Measurements from ENCODE around the gene MPZL3.

Gene MPZL3

GRCh38 chr11:118206391-118207031 lies 45.7 kb downstream of the MPZL3 start:
- no peak for TF ChIP-seq ZFX (IDR thresholded peaks at IDR 0.05)
- H3K27ac ChIP-seq: no peak overlapping the region

- TF ChIP-seq ZFX (IDR thresholded peaks at IDR 0.05): no peak
- no peak for TF ChIP-seq CTCF (conservative IDR thresholded peaks at IDR 0.05)
- no peak overlapping the region for H3K27ac ChIP-seq
These were observed 46.4 kb downstream of the MPZL3 start for GRCh38 chr11:118205606-118206378.

GRCh38 chr11:118202599-118203422 lies 49.4 kb downstream of the MPZL3 start:
- TF ChIP-seq ZFX (IDR thresholded peaks at IDR 0.05) (no peak), CTCF (conservative IDR thresholded peaks at IDR 0.05) (no peak)
- no peak overlapping the region for H3K27ac ChIP-seq

- TF ChIP-seq CTCF (conservative IDR thresholded peaks at IDR 0.05): no peak
- no peak overlapping the region for H3K27ac ChIP-seq
These were observed 50.2 kb downstream of the MPZL3 start for GRCh38 chr11:118201966-118202365.

- H3K27ac ChIP-seq: no peak overlapping the region
- TF ChIP-seq CTCF (conservative IDR thresholded peaks at IDR 0.05): no peak
- no peak for TF ChIP-seq ZFX (IDR thresholded peaks at IDR 0.05)
These were observed 51.1 kb downstream of the MPZL3 start for GRCh38 chr11:118200901-118201680.

- TF ChIP-seq ZFX (IDR thresholded peaks at IDR 0.05): no peak
- no peak for TF ChIP-seq CTCF (conservative IDR thresholded peaks at IDR 0.05)
These were observed 51.7 kb downstream of the MPZL3 start for GRCh38 chr11:118200497-118200896.

GRCh38 chr11:118199135-118199534 lies 53.0 kb downstream of the MPZL3 start:
- TF ChIP-seq CTCF (conservative IDR thresholded peaks at IDR 0.05) (no peak), ZFX (IDR thresholded peaks at IDR 0.05) (no peak)
- no peak overlapping the region for H3K27ac ChIP-seq

More at GRCh38 chr11:118200497-118200896, 51.7 kb downstream of the MPZL3 start:
- H3K27ac ChIP-seq: no peak overlapping the region
